DND-41 (cell line): ENCODE measurements around the gene BMP4.

Experiments used
- CTCF ChIP-seq: IDR thresholded peaks from 2 replicates; pipeline ENCODE4 v1.5.1; 2012; ENCODE audit warnings: borderline replicate concordance, low read length, moderate library complexity, mild to moderate bottlenecking; ENCODE audit not compliant: poor library complexity, severe bottlenecking; ENCODE audit errors: extremely low read depth
- EZH2 ChIP-seq: IDR thresholded peaks from 3 replicates; pipeline ENCODE4 v1.6.1; 2012; ENCODE audit warnings: borderline replicate concordance, low read depth, mild to moderate bottlenecking, moderate library complexity, low read length, inconsistent platforms; ENCODE audit not compliant: severe bottlenecking

- no peak for TF ChIP-seq CTCF
- TF ChIP-seq EZH2: no peak
These were observed 7.4 kb downstream of the BMP4 start for GRCh38 chr14:53949201-53949600.
